ENCODE data around the gene SIL1. TPM values are rescaled to one million over a fixed set of nuclear protein-coding genes. Genes with fewer than 3 reads are reported as not detected.

The SIL1 gene
- total and polyA plus RNA-seq, 2 donors (not counting 1 experiment from before 2014, with no cell fraction given): 66.4 to 85.5 TPM

DNA sequence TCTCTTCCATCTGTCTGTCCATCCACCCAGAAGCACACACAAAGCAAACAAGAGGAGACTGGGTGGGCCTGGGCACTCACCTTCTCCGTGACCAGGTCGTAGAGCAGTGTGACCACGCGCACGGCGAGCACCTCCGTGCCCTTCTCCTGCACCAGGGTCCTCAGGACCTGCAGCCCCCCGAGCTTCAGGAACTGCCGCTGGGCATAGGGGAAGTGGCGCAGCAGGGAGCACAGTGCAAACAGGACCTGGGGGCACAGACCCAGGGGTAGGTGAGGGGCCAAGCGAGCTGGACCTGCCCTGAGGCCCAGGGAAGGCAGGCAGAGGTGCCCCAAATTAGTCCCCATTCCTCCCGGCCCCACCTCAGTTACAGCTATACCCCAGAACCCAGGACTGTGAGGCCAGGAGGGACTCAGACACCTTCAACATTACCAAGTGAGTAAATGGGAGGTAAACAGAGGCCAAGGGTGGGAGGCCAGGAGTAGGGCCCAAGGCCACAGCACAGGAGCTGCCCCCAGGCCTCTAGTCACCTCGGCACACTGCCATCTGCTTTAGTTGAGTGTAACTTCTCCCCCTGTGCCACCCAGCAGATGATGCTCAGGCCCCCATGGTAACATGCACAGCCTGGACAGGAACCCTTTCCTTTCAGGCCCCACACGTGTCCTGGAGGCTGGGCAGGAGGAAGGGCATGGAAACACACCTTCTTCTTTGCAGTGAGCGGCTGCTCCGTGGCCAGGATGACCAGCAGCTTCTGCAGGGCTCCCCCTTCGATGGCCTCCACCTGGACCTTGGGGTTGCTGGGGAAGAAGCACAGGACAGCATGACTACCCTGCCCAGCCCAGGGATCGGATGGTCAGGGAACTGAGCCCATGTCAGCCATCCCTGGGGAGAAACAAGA, 246.8 kb downstream of the SIL1 start:
- Histone ChIP-seq H3K4me3 (replicated peaks in 1 of 4; ENCODE audit: control extremely low read depth in 1 of 4, insufficient read depth in 1 of 4, low read depth in 3 of 4, low read length in 4 of 4) (no peak overlapping the region), H3K27me3 (ENCODE audit: control insufficient read depth, insufficient read depth, low read length) (no peaks in the 10 kb centered on the region), H3K36me3 (ENCODE audit: control insufficient read depth, insufficient read depth, low read length) (peaks cover 4% of the 10 kb centered on the region), H3K4me2 (ENCODE audit: extremely low read depth, insufficient read depth, low read length) (no peak overlapping the region), H3K9me3 (ENCODE audit: control insufficient read depth, insufficient read depth, low read depth, low read length) (no peaks in the 10 kb centered on the region), H3K4me1 (ENCODE audit: control insufficient read depth, extremely low read depth, insufficient read depth, low read length) (peaks cover 26% of the 10 kb centered on the region), H2AFZ (ENCODE audit: low read length) (no peak overlapping the region), H3K9ac (ENCODE audit: insufficient read depth, low read length) (no peak overlapping the region), H3K27ac (ENCODE audit: insufficient read depth, low read length) (no peak overlapping the region), H3K79me2 (ENCODE audit: control insufficient read depth, insufficient read depth, low read length) (no peaks in the 10 kb centered on the region), H4K20me1 (ENCODE audit: control insufficient read depth, extremely low read depth, insufficient read depth, low read length) (no peaks in the 10 kb centered on the region)
- no peak for DNase-seq (ENCODE audit: low read depth in 2 of 2)
- TF ChIP-seq EZH2 (IDR thresholded peaks at IDR 0.05; ENCODE audit: low read length, missing control alignments): no peak
- TF ChIP-seq, protein P1, sequence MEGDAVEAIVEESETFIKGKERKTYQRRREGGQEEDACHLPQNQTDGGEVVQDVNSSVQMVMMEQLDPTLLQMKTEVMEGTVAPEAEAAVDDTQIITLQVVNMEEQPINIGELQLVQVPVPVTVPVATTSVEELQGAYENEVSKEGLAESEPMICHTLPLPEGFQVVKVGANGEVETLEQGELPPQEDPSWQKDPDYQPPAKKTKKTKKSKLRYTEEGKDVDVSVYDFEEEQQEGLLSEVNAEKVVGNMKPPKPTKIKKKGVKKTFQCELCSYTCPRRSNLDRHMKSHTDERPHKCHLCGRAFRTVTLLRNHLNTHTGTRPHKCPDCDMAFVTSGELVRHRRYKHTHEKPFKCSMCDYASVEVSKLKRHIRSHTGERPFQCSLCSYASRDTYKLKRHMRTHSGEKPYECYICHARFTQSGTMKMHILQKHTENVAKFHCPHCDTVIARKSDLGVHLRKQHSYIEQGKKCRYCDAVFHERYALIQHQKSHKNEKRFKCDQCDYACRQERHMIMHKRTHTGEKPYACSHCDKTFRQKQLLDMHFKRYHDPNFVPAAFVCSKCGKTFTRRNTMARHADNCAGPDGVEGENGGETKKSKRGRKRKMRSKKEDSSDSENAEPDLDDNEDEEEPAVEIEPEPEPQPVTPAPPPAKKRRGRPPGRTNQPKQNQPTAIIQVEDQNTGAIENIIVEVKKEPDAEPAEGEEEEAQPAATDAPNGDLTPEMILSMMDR (conservative IDR thresholded peaks at IDR 0.05 in 1 of 2, IDR thresholded peaks at IDR 0.05 in 1 of 2; ENCODE audit: low read depth in 1 of 2, low read length in 2 of 2): no peak

DNA sequence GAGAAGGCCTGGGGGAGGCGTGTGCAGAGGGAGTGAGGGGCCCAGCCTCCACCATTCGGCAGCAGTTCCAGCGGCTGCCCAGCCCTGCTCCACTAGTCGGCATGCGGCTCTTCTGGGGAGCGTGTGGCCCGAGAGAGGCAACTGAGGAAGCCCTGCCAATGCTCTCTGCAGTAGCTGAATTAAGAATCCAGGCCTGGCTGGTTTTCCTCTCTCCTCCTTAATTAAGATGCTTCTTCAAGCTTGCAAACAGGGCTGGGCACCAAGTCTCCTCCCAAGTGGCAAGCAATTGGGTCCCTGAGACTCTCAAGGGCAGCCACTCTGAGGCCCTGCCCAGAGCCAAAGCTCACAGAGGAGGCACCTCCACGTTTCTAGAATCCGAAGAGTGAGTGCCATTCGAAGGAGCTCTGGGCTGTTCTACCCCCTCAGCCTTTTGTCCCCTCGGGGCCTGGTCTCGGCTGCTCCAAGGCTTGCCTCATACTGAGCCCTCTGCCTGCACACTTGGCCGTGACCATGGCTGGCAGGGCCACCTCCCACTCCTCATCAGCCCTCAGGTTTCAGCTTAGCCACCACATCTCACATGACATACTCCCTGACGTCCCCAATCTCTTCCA, 247.6 kb downstream of the SIL1 start:
- Histone ChIP-seq H3K4me2 (ENCODE audit: extremely low read depth, insufficient read depth, low read length) (no peak overlapping the region), H3K4me3 (replicated peaks in 1 of 4; ENCODE audit: control extremely low read depth in 1 of 4, insufficient read depth in 1 of 4, low read depth in 3 of 4, low read length in 4 of 4) (no peak overlapping the region), H3K27me3 (ENCODE audit: control insufficient read depth, insufficient read depth, low read length) (no peaks in the 10 kb centered on the region), H4K20me1 (ENCODE audit: control insufficient read depth, extremely low read depth, insufficient read depth, low read length) (no peaks in the 10 kb centered on the region), H2AFZ (ENCODE audit: low read length) (no peak overlapping the region), H3K36me3 (ENCODE audit: control insufficient read depth, insufficient read depth, low read length) (peaks cover 4% of the 10 kb centered on the region), H3K9me3 (ENCODE audit: control insufficient read depth, insufficient read depth, low read depth, low read length) (no peaks in the 10 kb centered on the region), H3K4me1 (ENCODE audit: control insufficient read depth, extremely low read depth, insufficient read depth, low read length) (peaks cover 24% of the 10 kb centered on the region), H3K27ac (ENCODE audit: insufficient read depth, low read length) (no peak overlapping the region), H3K79me2 (ENCODE audit: control insufficient read depth, insufficient read depth, low read length) (no peaks in the 10 kb centered on the region), H3K9ac (ENCODE audit: insufficient read depth, low read length) (no peak overlapping the region)
- no peak for DNase-seq (ENCODE audit: low read depth in 2 of 2)
- TF ChIP-seq EZH2 (IDR thresholded peaks at IDR 0.05; ENCODE audit: low read length, missing control alignments): no peak
- TF ChIP-seq, protein P1 (conservative IDR thresholded peaks at IDR 0.05 in 1 of 2, IDR thresholded peaks at IDR 0.05 in 1 of 2; ENCODE audit: low read depth in 1 of 2, low read length in 2 of 2): no peak

DNA sequence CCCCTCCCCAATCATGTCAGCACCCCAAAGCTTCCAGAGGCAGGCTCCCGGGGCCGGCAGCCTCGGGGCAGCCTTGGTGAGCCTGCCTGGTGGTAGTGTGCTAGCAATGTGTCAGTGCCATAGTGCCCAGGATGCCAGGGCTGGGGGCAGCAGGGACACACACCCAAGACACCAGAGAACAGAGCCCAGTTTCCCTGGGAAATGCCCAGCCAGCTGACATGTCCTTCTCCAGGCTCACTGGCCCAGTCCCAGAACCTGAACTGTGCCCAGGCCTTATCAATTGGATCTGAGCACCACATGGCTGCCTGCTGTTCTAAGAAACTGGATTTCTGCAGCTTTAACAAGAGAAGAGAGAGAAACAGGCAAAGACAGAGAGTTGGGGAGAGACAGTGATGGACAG, 248.2 kb downstream of the SIL1 start:
- Histone ChIP-seq H3K79me2 (ENCODE audit: control insufficient read depth, insufficient read depth, low read length) (no peaks in the 10 kb centered on the region), H3K27me3 (ENCODE audit: control insufficient read depth, insufficient read depth, low read length) (no peaks in the 10 kb centered on the region), H3K4me1 (ENCODE audit: control insufficient read depth, extremely low read depth, insufficient read depth, low read length) (peaks cover 20% of the 10 kb centered on the region), H3K9me3 (ENCODE audit: control insufficient read depth, insufficient read depth, low read depth, low read length) (no peaks in the 10 kb centered on the region), H3K4me3 (replicated peaks in 1 of 4; ENCODE audit: control extremely low read depth in 1 of 4, insufficient read depth in 1 of 4, low read depth in 3 of 4, low read length in 4 of 4) (no peak overlapping the region), H3K4me2 (ENCODE audit: extremely low read depth, insufficient read depth, low read length) (no peak overlapping the region), H3K9ac (ENCODE audit: insufficient read depth, low read length) (no peak overlapping the region), H3K36me3 (ENCODE audit: control insufficient read depth, insufficient read depth, low read length) (peaks cover 4% of the 10 kb centered on the region), H2AFZ (ENCODE audit: low read length) (no peak overlapping the region), H4K20me1 (ENCODE audit: control insufficient read depth, extremely low read depth, insufficient read depth, low read length) (no peaks in the 10 kb centered on the region), H3K27ac (ENCODE audit: insufficient read depth, low read length) (no peak overlapping the region)
- no peak for TF ChIP-seq EZH2 (IDR thresholded peaks at IDR 0.05; ENCODE audit: low read length, missing control alignments)
- TF ChIP-seq, protein P1 (conservative IDR thresholded peaks at IDR 0.05 in 1 of 2, IDR thresholded peaks at IDR 0.05 in 1 of 2; ENCODE audit: low read depth in 1 of 2, low read length in 2 of 2): no peak
- no peak for DNase-seq (ENCODE audit: low read depth in 2 of 2)

Measured in fibroblast of lung (primary cell).